Measurements from ENCODE around the gene RAPGEF1. TPM values are rescaled to one million over a fixed set of nuclear protein-coding genes. Genes with fewer than 3 reads are reported as not detected.
A peak's percentile ranks its signal among the peaks of the same experiment; 100 is the strongest.

RAPGEF1 gene
- total and polyA plus RNA-seq, 2 donors (not counting 1 experiment from before 2014, with no cell fraction given), result 33.3 to 42.8 TPM

GRCh38 chr9:131566158-131566557 is 173.7 kb downstream of the RAPGEF1 start:
- no peak for DNase-seq (ENCODE audit: low read depth in 2 of 2)
- no peaks in the 10 kb centered on the region for H3K4me1 ChIP-seq (ENCODE audit: control insufficient read depth, extremely low read depth, insufficient read depth, low read length)
- no peak overlapping the region for H3K9ac ChIP-seq (ENCODE audit: insufficient read depth, low read length)
- H4K20me1 ChIP-seq (ENCODE audit: control insufficient read depth, extremely low read depth, insufficient read depth, low read length), result no peaks in the 10 kb centered on the region
- H3K4me2 ChIP-seq (ENCODE audit: extremely low read depth, insufficient read depth, low read length), result no peak overlapping the region
- no peak overlapping the region for H2AFZ ChIP-seq (ENCODE audit: low read length)
- no peak for TF ChIP-seq EZH2 (IDR thresholded peaks at IDR 0.05; ENCODE audit: low read length, missing control alignments)
- TF ChIP-seq, protein P1, sequence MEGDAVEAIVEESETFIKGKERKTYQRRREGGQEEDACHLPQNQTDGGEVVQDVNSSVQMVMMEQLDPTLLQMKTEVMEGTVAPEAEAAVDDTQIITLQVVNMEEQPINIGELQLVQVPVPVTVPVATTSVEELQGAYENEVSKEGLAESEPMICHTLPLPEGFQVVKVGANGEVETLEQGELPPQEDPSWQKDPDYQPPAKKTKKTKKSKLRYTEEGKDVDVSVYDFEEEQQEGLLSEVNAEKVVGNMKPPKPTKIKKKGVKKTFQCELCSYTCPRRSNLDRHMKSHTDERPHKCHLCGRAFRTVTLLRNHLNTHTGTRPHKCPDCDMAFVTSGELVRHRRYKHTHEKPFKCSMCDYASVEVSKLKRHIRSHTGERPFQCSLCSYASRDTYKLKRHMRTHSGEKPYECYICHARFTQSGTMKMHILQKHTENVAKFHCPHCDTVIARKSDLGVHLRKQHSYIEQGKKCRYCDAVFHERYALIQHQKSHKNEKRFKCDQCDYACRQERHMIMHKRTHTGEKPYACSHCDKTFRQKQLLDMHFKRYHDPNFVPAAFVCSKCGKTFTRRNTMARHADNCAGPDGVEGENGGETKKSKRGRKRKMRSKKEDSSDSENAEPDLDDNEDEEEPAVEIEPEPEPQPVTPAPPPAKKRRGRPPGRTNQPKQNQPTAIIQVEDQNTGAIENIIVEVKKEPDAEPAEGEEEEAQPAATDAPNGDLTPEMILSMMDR (conservative IDR thresholded peaks at IDR 0.05 in 1 of 2, IDR thresholded peaks at IDR 0.05 in 1 of 2; ENCODE audit: low read depth in 1 of 2, low read length in 2 of 2), result no peak
- H3K79me2 ChIP-seq (ENCODE audit: control insufficient read depth, insufficient read depth, low read length), result no peaks in the 10 kb centered on the region
- H3K9me3 ChIP-seq (ENCODE audit: control insufficient read depth, insufficient read depth, low read depth, low read length), result no peaks in the 10 kb centered on the region
- H3K36me3 ChIP-seq (ENCODE audit: control insufficient read depth, insufficient read depth, low read length), result no peaks in the 10 kb centered on the region
- no peaks in the 10 kb centered on the region for H3K27me3 ChIP-seq (ENCODE audit: control insufficient read depth, insufficient read depth, low read length)
- no peak overlapping the region for H3K4me3 ChIP-seq (replicated peaks in 1 of 4; ENCODE audit: control extremely low read depth in 1 of 4, insufficient read depth in 1 of 4, low read depth in 3 of 4, low read length in 4 of 4)
- H3K27ac ChIP-seq (ENCODE audit: insufficient read depth, low read length), result no peak overlapping the region

DNA sequence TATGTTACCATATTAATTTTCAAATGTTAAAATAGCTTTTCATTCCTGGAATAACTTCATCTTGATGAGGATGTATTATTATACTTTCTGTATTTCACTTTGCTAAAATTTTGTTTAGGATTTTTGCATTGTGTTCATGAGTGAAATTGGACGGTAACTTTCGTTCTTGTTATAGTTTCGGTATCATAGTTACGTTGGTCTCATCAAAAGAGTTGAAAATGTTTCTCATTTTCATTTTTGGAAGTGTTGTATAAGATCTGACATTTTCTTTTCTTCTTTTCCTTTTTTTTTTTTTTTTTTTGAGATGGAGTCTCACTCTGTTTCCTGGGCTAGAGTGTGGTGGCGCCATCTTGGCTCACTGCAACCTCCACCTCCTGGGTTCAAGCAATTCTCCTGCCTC is 174.5 kb downstream of the RAPGEF1 start:
- Histone ChIP-seq H3K36me3 (ENCODE audit: control insufficient read depth, insufficient read depth, low read length) (no peaks in the 10 kb centered on the region), H3K9me3 (ENCODE audit: control insufficient read depth, insufficient read depth, low read depth, low read length) (no peaks in the 10 kb centered on the region), H4K20me1 (ENCODE audit: control insufficient read depth, extremely low read depth, insufficient read depth, low read length) (no peaks in the 10 kb centered on the region), H3K27ac (ENCODE audit: insufficient read depth, low read length) (no peak overlapping the region), H3K4me2 (ENCODE audit: extremely low read depth, insufficient read depth, low read length) (no peak overlapping the region), H3K27me3 (ENCODE audit: control insufficient read depth, insufficient read depth, low read length) (no peaks in the 10 kb centered on the region), H3K4me3 (replicated peaks in 1 of 4; ENCODE audit: control extremely low read depth in 1 of 4, insufficient read depth in 1 of 4, low read depth in 3 of 4, low read length in 4 of 4) (no peak overlapping the region), H2AFZ (ENCODE audit: low read length) (no peak overlapping the region), H3K4me1 (ENCODE audit: control insufficient read depth, extremely low read depth, insufficient read depth, low read length) (no peaks in the 10 kb centered on the region), H3K9ac (ENCODE audit: insufficient read depth, low read length) (no peak overlapping the region), H3K79me2 (ENCODE audit: control insufficient read depth, insufficient read depth, low read length) (no peaks in the 10 kb centered on the region)
- DNase-seq (ENCODE audit: low read depth in 2 of 2), result no peak
- TF ChIP-seq, protein P1 (conservative IDR thresholded peaks at IDR 0.05 in 1 of 2, IDR thresholded peaks at IDR 0.05 in 1 of 2; ENCODE audit: low read depth in 1 of 2, low read length in 2 of 2), result no peak
- no peak for TF ChIP-seq EZH2 (IDR thresholded peaks at IDR 0.05; ENCODE audit: low read length, missing control alignments)

DNA sequence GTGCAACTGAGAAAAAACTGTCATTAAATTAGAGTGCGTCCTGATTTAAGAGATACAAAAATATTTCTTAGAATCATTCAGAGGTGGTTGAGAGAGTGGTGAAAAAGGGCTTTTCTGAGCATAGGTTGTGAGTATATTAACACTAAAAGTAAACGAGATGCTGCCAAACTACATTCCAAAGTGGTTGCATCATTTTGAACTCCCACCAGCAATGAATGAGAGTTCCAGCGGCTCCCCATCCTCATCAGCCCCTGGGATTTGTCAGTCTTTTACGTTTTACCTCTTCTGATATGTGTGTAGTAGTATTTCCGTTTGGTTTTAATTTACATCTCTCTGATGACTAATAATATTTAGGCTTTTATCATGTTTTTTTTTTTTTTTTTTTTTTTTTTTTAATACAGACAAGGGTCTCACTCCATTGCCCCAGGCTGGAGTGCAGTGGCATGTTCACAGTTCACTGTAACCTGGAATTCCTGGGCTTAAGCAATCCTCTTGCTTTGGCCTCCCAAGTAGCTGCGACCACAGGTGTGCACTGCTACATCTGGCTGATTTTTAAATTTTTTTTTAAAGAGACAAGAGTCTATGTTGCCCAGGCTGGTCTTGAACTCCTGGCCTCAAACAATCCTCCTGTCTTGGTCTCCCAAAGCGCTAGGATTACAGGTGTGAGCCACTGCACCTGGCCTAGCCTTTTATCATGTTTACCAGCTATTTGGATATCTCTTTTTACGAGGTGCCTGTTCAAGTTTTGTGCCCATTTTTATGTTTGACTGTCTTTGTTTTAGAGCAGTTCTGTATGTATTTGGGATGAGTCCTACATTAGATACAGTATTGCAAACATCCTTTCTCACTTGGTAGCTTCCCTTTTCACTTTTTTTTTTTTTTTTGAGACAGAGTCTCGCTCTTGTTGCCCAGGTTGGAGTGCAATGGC is 177.6 kb downstream of the RAPGEF1 start:
- H3K4me1 ChIP-seq (ENCODE audit: control insufficient read depth, extremely low read depth, insufficient read depth, low read length), result no peaks in the 10 kb centered on the region
- peak in 1 of 2 donors; percentile 62 for DNase-seq (ENCODE audit: low read depth in 2 of 2)
- H3K27me3 ChIP-seq (ENCODE audit: control insufficient read depth, insufficient read depth, low read length), result no peaks in the 10 kb centered on the region
- no peak overlapping the region for H3K9ac ChIP-seq (ENCODE audit: insufficient read depth, low read length)
- H3K36me3 ChIP-seq (ENCODE audit: control insufficient read depth, insufficient read depth, low read length), result no peaks in the 10 kb centered on the region
- H3K27ac ChIP-seq (ENCODE audit: insufficient read depth, low read length), result no peak overlapping the region
- TF ChIP-seq, protein P1 (conservative IDR thresholded peaks at IDR 0.05 in 1 of 2, IDR thresholded peaks at IDR 0.05 in 1 of 2; ENCODE audit: low read depth in 1 of 2, low read length in 2 of 2), result no peak
- TF ChIP-seq EZH2 (IDR thresholded peaks at IDR 0.05; ENCODE audit: low read length, missing control alignments), result no peak
- no peak overlapping the region for H2AFZ ChIP-seq (ENCODE audit: low read length)
- no peak overlapping the region for H3K4me2 ChIP-seq (ENCODE audit: extremely low read depth, insufficient read depth, low read length)
- no peaks in the 10 kb centered on the region for H4K20me1 ChIP-seq (ENCODE audit: control insufficient read depth, extremely low read depth, insufficient read depth, low read length)
- no peaks in the 10 kb centered on the region for H3K79me2 ChIP-seq (ENCODE audit: control insufficient read depth, insufficient read depth, low read length)
- H3K9me3 ChIP-seq (ENCODE audit: control insufficient read depth, insufficient read depth, low read depth, low read length), result no peaks in the 10 kb centered on the region
- no peak overlapping the region for H3K4me3 ChIP-seq (replicated peaks in 1 of 4; ENCODE audit: control extremely low read depth in 1 of 4, insufficient read depth in 1 of 4, low read depth in 3 of 4, low read length in 4 of 4)

Measured in fibroblast of lung (primary cell).